Stomach (tissue), 4 donors: ENCODE measurements around the gene PYY.

ENCODE experiments used
- CTCF ChIP-seq, 7 experiments: fragments of 450-650 bp in 4 of 7; fragments of 200-600 bp in 3 of 7; sonication (generic) in 3 of 7; IDR thresholded peaks; one replicate each; pipeline ENCODE4 v1.5.1; 2016 to 2019; ENCODE audit warnings: antibody characterized with exemption in 7 of 7, control low read depth in 2 of 7, mild to moderate bottlenecking in 1 of 7
- EP300 ChIP-seq: sonication (generic); formaldehyde crosslinking; IDR thresholded peaks from one replicate; pipeline ENCODE4 v1.6.1; 2017; ENCODE audit warnings: antibody characterized with exemption
- POLR2AphosphoS5 ChIP-seq, 3 donors: sonication (generic); formaldehyde crosslinking; IDR thresholded peaks; one replicate each; pipeline ENCODE4 v1.6.1; 2016; ENCODE audit warnings: antibody characterized with exemption in 3 of 3

GRCh38 chr17:43909537-43910231 is 44.1 kb downstream of the PYY start:
- TF ChIP-seq EP300 (no peak), CTCF (IDR thresholded peaks at IDR 0.05) (no peak), POLR2AphosphoS5 (IDR thresholded peaks at IDR 0.05) (no peak)
